Stomach smooth muscle (tissue), 2 donors: ENCODE data around the gene PRPS1.
"Not testable (repeated sequence)": the region's sequence is repeated elsewhere in the genome, so short reads cannot be mapped to it uniquely, and the experiment has no call there.

ENCODE experiments used
- H3K27ac ChIP-seq: one replicate; pipeline ENCODE4 v1.7.0; 2013; ENCODE audit warnings: mild to moderate bottlenecking, low read length, inconsistent platforms
- H3K27me3 ChIP-seq, 2 donors: one replicate each; pipeline ENCODE4 v1.7.0; 2013; ENCODE audit warnings: low read length in 2 of 2; ENCODE audit not compliant: insufficient read depth in 2 of 2, control insufficient read depth in 1 of 2
- H3K36me3 ChIP-seq, 2 donors: one replicate each; pipeline ENCODE4 v1.7.0; 2013; ENCODE audit warnings: low read length in 2 of 2; ENCODE audit not compliant: control insufficient read depth in 2 of 2, insufficient read depth in 2 of 2
- H3K4me1 ChIP-seq: one replicate; pipeline ENCODE4 v1.7.0; 2013; ENCODE audit warnings: low read length; ENCODE audit not compliant: control insufficient read depth, insufficient read depth
- H3K4me3 ChIP-seq, 2 donors: one replicate each; pipeline ENCODE4 v1.7.0; 2013; ENCODE audit warnings: low read length in 2 of 2
- H3K9ac ChIP-seq, 2 donors: one replicate each; pipeline ENCODE4 v1.7.0; 2013; ENCODE audit warnings: low read length in 2 of 2, mild to moderate bottlenecking in 1 of 2
- H3K9me3 ChIP-seq, 2 donors: one replicate each; pipeline ENCODE4 v1.7.0; 2013; ENCODE audit warnings: low read length in 2 of 2; ENCODE audit not compliant: control insufficient read depth in 2 of 2
- donor health status: healthy.
- donor health status: Pancreatic carcinoma.

The PRPS1 gene

GRCh38 chrX:107662145-107662544 is 33.8 kb downstream of the PRPS1 start:
- Histone ChIP-seq H3K4me3 (no peak overlapping the region), H3K4me1 (no peaks in the 10 kb centered on the region), H3K27ac (no peak overlapping the region), H3K36me3 (no peaks in the 10 kb centered on the region), H3K9ac (no peak overlapping the region), H3K27me3 (peaks cover 0 to 10% of the 10 kb centered on the region in 2 donors), H3K9me3 (no peaks in the 10 kb centered on the region)

DNA sequence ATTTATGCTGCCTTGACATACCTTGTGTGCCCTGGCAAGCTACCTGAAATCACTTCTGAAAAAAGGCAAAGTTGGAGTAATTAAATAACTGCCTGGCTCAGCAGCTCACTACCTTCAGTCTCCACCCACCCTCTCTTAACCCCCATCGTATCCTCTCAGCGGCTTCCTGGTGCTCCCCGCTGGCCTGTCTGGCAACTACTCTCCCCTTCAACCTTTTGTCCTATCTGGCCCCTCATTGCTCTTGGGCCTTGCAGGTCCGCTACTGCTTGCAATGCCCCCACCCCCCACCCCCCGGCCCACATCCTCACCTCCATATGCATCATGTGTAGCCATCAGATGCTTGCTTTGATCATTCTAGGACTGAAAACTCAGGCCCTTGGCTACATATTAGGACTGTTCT is 34.5 kb downstream of the PRPS1 start:
- no peak overlapping the region for H3K27ac ChIP-seq
- H3K36me3 ChIP-seq, result no peaks in the 10 kb centered on the region
- H3K4me1 ChIP-seq, result no peaks in the 10 kb centered on the region
- H3K9me3 ChIP-seq, result no peaks in the 10 kb centered on the region
- no peak overlapping the region for H3K4me3 ChIP-seq
- H3K27me3 ChIP-seq, result peaks cover 0 to 11% of the 10 kb centered on the region in 2 donors
- no peak overlapping the region for H3K9ac ChIP-seq

DNA sequence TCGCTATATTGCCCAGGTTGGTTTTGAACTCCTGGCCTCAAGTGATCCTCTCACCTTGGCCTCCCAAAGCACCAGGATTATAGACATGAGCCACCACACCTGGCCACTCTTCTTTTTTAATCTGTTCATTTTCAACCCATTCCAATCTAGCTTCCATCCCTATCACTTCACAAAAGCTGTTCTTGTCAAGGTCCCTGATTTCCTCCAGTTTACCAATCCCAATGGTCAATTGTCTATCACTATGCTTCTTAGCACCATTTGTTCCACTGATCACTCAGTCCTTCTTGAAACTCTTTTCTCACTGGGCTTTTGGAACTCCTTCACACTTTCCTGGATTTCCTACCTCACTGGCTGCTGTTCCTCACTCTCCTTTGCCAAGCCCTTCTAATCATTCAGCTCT is 38.6 kb downstream of the PRPS1 start:
- H3K4me1 ChIP-seq, result no peaks in the 10 kb centered on the region
- H3K27ac ChIP-seq, result no peak overlapping the region
- no peaks in the 10 kb centered on the region for H3K9me3 ChIP-seq
- no peaks in the 10 kb centered on the region for H3K36me3 ChIP-seq
- peaks cover 0 to 6% of the 10 kb centered on the region in 2 donors for H3K27me3 ChIP-seq
- no peak overlapping the region for H3K4me3 ChIP-seq
- H3K9ac ChIP-seq, result no peak overlapping the region

- Histone ChIP-seq H3K4me1 (no peaks in the 10 kb centered on the region), H3K9ac (no peak overlapping the region), H3K4me3 (no peak overlapping the region), H3K27me3 (peaks cover 0 to 6% of the 10 kb centered on the region in 2 donors), H3K27ac (no peak overlapping the region), H3K9me3 (no peaks in the 10 kb centered on the region), H3K36me3 (no peaks in the 10 kb centered on the region)
These were observed 39.1 kb downstream of the PRPS1 start for GRCh38 chrX:107667426-107667825.

DNA sequence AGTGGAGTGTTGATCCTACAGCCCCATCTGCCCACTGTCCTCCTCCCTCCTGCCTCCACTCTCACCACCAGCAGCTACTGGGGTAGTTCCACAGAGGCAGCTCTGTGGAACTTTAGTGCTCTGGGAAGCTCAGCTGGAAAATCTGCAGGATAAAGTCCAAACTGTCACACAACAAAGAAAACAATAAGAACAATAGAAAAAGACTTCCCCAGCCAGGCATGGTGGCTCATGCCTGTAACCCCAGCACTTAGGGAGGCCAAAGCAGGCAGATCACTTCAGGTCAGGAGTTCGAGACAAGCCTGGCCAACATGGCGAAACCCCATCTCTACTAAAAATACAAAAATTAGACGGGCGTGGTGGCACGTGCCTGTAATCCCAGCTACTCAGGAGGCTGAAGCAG is 40.4 kb downstream of the PRPS1 start:
- H3K27ac ChIP-seq, H3K4me1 ChIP-seq, H3K27me3 ChIP-seq, H3K9ac ChIP-seq, H3K4me3 ChIP-seq, H3K36me3 ChIP-seq, H3K9me3 ChIP-seq: not testable (repeated sequence)

DNA sequence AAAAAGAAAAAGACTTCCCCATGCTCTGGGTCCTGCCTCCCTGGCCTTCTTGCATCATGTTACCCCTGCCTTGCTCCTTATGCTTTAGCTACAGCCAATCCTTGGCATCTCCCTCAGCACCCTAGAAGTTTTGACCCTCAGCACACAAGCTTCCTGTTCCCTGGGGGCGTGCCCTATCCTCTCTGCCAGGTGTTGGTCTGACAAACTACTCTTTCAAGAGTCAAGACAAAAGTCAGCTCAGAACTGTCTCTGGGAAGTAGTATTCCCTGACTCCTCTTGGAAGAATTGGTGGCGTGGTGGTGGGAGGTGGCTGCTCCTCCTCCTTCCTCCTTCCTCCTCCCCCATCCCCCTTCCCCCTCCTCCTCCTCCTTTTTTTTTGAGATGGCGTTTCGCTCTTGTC is 41.0 kb downstream of the PRPS1 start:
- H3K9ac ChIP-seq, result no peak overlapping the region
- H3K36me3 ChIP-seq, result no peaks in the 10 kb centered on the region
- H3K9me3 ChIP-seq, result no peaks in the 10 kb centered on the region
- no peak overlapping the region for H3K4me3 ChIP-seq
- H3K27ac ChIP-seq, result no peak overlapping the region
- H3K27me3 ChIP-seq, result peaks cover 0 to 6% of the 10 kb centered on the region in 2 donors
- H3K4me1 ChIP-seq, result peaks cover 11% of the 10 kb centered on the region

DNA sequence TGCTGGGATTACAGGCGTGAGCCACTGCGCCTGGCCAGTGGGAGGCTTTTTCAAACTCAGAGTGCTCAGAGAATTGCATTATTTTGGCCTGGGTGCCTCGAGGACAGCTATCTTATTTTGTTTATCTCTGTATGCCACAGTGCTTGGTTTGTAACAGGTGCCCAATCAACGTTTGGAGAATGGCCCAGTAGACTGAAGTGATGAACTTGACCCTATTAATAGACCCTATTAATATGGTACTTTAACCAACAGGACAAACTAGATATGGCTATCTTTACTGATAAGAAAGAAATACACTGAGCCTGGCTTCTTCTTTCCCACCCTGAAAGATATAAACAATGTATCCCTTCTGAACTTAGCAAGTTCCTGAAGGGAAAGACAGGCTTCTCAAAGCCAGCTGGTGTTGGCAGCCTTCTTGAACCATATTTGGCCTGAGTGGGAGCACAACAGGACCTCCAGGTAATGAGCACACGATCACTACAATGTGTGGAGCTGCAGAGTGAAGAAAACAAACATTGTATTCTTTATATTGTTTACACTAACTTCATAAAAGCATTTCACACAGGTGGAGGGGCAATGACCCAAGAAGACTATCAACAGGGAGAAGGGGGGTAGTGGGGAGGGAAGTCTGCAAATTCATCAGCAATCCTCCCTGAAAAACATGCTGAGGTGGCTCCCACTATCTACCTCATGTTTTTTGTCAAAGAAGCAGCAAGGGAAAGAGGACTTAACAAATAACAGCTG is 41.7 kb downstream of the PRPS1 start:
- Histone ChIP-seq H3K4me3 (no peak overlapping the region), H3K36me3 (no peaks in the 10 kb centered on the region), H3K9me3 (no peaks in the 10 kb centered on the region), H3K4me1 (peaks cover 17% of the 10 kb centered on the region), H3K9ac (no peak overlapping the region), H3K27ac (no peak overlapping the region), H3K27me3 (peaks cover 0 to 6% of the 10 kb centered on the region in 2 donors)

DNA sequence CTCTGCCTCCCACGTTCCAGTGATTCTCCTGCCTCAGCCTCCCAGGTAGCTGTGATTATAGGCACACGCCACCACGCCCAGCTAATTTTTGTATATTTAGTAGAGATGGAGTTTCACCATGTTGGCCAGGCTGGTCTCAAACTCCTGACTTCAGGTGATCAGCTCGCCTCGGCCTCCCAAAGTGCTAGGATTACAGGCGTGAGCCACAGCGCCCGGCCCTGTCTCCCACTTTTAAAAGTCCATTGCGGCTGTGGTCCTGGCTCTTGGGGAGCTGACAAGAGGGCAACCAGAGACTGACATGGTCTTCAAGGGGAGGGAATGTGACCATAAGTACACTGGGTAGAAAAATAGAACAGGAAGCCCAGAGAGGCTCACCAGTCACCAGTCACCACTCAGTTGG is 42.9 kb downstream of the PRPS1 start:
- H3K9me3 ChIP-seq, H3K9ac ChIP-seq, H3K36me3 ChIP-seq, H3K27ac ChIP-seq, H3K4me3 ChIP-seq, H3K27me3 ChIP-seq: not testable (repeated sequence)
- H3K4me1 ChIP-seq, result peaks cover 19% of the 10 kb centered on the region

GRCh38 chrX:107672955-107673378 is 44.7 kb downstream of the PRPS1 start:
- Histone ChIP-seq H3K9me3 (no peaks in the 10 kb centered on the region), H3K27me3 (peaks cover 0 to 5% of the 10 kb centered on the region in 2 donors), H3K36me3 (no peaks in the 10 kb centered on the region), H3K4me1 (peaks cover 19% of the 10 kb centered on the region), H3K27ac (peak overlapping the region; percentile 81), H3K9ac (no peak overlapping the region), H3K4me3 (no peak overlapping the region)

GRCh38 chrX:107673431-107673830 is 45.1 kb downstream of the PRPS1 start:
- Histone ChIP-seq H3K9ac (no peak overlapping the region), H3K27me3 (peaks cover 0 to 5% of the 10 kb centered on the region in 2 donors), H3K9me3 (no peaks in the 10 kb centered on the region), H3K4me1 (peaks cover 19% of the 10 kb centered on the region), H3K36me3 (no peaks in the 10 kb centered on the region), H3K27ac (peak overlapping the region; percentile 81), H3K4me3 (no peak overlapping the region)

GRCh38 chrX:107673933-107674479 is 45.7 kb downstream of the PRPS1 start:
- Histone ChIP-seq H3K27ac (peak overlapping the region; percentile 81), H3K4me1 (peaks cover 19% of the 10 kb centered on the region), H3K4me3 (no peak overlapping the region), H3K9me3 (no peaks in the 10 kb centered on the region), H3K27me3 (peaks cover 0 to 6% of the 10 kb centered on the region in 2 donors), H3K36me3 (no peaks in the 10 kb centered on the region), H3K9ac (peak overlapping the region; percentile 17 to 29)
